ENCODE results near the gene TEKT4. TPM values are rescaled to one million over a fixed set of nuclear protein-coding genes. Genes with fewer than 3 reads are reported as not detected.
"Not testable (repeated sequence)": the region's sequence is repeated elsewhere in the genome, so short reads cannot be mapped to it uniquely, and the experiment has no call there.

TEKT4 gene
- total RNA-seq, 1 donor from 2014 or later, result not detected

GRCh38 chr2:94861308-94862152, 9.7 kb upstream of the TEKT4 start:
- H3K4me1 Mint-ChIP-seq (ENCODE audit: low read depth), result no peaks in the 10 kb centered on the region

GRCh38 chr2:94862903-94863302, 8.3 kb upstream of the TEKT4 start:
- H3K27me3 Mint-ChIP-seq (ENCODE audit: low read depth), result peaks cover 12% of the 10 kb centered on the region
- H3K27ac Mint-ChIP-seq (ENCODE audit: unreplicated experiment); H3K4me3 Mint-ChIP-seq (ENCODE audit: unreplicated experiment); H3K4me1 Mint-ChIP-seq (ENCODE audit: low read depth); H3K36me3 Mint-ChIP-seq (ENCODE audit: low read depth); H3K9me3 Mint-ChIP-seq (ENCODE audit: low read depth); DNase-seq (ENCODE audit: low spot score): not testable (repeated sequence)

More at GRCh38 chr2:94861308-94862152, 9.7 kb upstream of the TEKT4 start:
- Mint-ChIP-seq H3K27me3 (ENCODE audit: low read depth) (peaks cover 13% of the 10 kb centered on the region), H3K36me3 (ENCODE audit: low read depth) (no peaks in the 10 kb centered on the region), H3K9me3 (ENCODE audit: low read depth) (no peaks in the 10 kb centered on the region), H3K27ac (ENCODE audit: unreplicated experiment) (no peak overlapping the region), H3K4me3 (ENCODE audit: unreplicated experiment) (no peak overlapping the region)
- no peak for TF ChIP-seq CTCF (IDR thresholded peaks at IDR 0.05)
- peak; percentile 94 for DNase-seq (ENCODE audit: low spot score)

GRCh38 chr2:94869131-94869530, 2.1 kb upstream of the TEKT4 start:
- H3K4me1 Mint-ChIP-seq (ENCODE audit: low read depth), result no peaks in the 10 kb centered on the region
- DNase-seq (ENCODE audit: low spot score), result peak; percentile 68
- H3K27ac Mint-ChIP-seq (ENCODE audit: unreplicated experiment), result no peak overlapping the region
- no peak overlapping the region for H3K4me3 Mint-ChIP-seq (ENCODE audit: unreplicated experiment)
- H3K36me3 Mint-ChIP-seq (ENCODE audit: low read depth), result no peaks in the 10 kb centered on the region
- no peak for TF ChIP-seq CTCF (IDR thresholded peaks at IDR 0.05)
- no peaks in the 10 kb centered on the region for H3K9me3 Mint-ChIP-seq (ENCODE audit: low read depth)
- H3K27me3 Mint-ChIP-seq (ENCODE audit: low read depth), result peaks cover 3% of the 10 kb centered on the region

GRCh38 chr2:94869552-94870439, 1.4 kb upstream of the TEKT4 start:
- peak; percentile 81 for DNase-seq (ENCODE audit: low spot score)
- no peak overlapping the region for H3K27ac Mint-ChIP-seq (ENCODE audit: unreplicated experiment)
- H3K4me1 Mint-ChIP-seq (ENCODE audit: low read depth), result no peaks in the 10 kb centered on the region
- no peak overlapping the region for H3K4me3 Mint-ChIP-seq (ENCODE audit: unreplicated experiment)
- no peaks in the 10 kb centered on the region for H3K9me3 Mint-ChIP-seq (ENCODE audit: low read depth)
- peaks cover 2% of the 10 kb centered on the region for H3K27me3 Mint-ChIP-seq (ENCODE audit: low read depth)
- no peak for TF ChIP-seq CTCF (IDR thresholded peaks at IDR 0.05)
- no peaks in the 10 kb centered on the region for H3K36me3 Mint-ChIP-seq (ENCODE audit: low read depth)

- Mint-ChIP-seq H3K36me3 (ENCODE audit: low read depth) (no peaks in the 10 kb centered on the region), H3K27me3 (ENCODE audit: low read depth) (no peaks in the 10 kb centered on the region), H3K27ac (ENCODE audit: unreplicated experiment) (no peak overlapping the region), H3K4me1 (ENCODE audit: low read depth) (no peaks in the 10 kb centered on the region), H3K9me3 (ENCODE audit: low read depth) (no peaks in the 10 kb centered on the region), H3K4me3 (ENCODE audit: unreplicated experiment) (no peak overlapping the region)
- peak; percentile 77 for DNase-seq (ENCODE audit: low spot score)
- TF ChIP-seq CTCF (IDR thresholded peaks at IDR 0.05), result peak; percentile 61
These were observed 597 bp upstream of the TEKT4 start for GRCh38 chr2:94870440-94871225.

All from chondrocyte (in vitro differentiated cells).